Measurements from ENCODE around the gene RUFY1. TPM values are rescaled to one million over a fixed set of nuclear protein-coding genes. Genes with fewer than 3 reads are reported as not detected.

Gene RUFY1
- total RNA-seq, 1 experiment from 2014 or later: 64.7 TPM

GRCh38 chr5:179599973-179600372 is 49.6 kb downstream of the RUFY1 start:
- H3K36me3 Mint-ChIP-seq (ENCODE audit: insufficient read depth, unreplicated experiment): peaks cover 99% of the 10 kb centered on the region
- intact Hi-C loops (cut with micrococcal nuclease): no loop called here
- no peaks in the 10 kb centered on the region for H3K9me3 Mint-ChIP-seq (ENCODE audit: unreplicated experiment)
- DNase-seq (ENCODE audit: unreplicated experiment): no peak
- H3K4me1 Mint-ChIP-seq (ENCODE audit: insufficient read depth, unreplicated experiment): no peaks in the 10 kb centered on the region
- H3K4me3 Mint-ChIP-seq (ENCODE audit: unreplicated experiment): no peak overlapping the region
- POLR2A ChIA-PET: interaction anchor here (0.7 to 4.1 kb wide), 2 partner anchors 12 to 23 kb away, joined by 3 to 21 read pairs; partner anchors contain the start of gene HNRNPH1
- CTCF ChIA-PET: interaction anchor here (0.7 to 1.1 kb wide), 2 partner anchors 17 to 711 kb away, joined by 3 to 4 read pairs; no protein-coding TSS in a partner anchor
- no peaks in the 10 kb centered on the region for H3K27me3 Mint-ChIP-seq (ENCODE audit: insufficient read depth, unreplicated experiment)
- no TSS peak for BruUV-seq (replicated peaks)
- H3K27ac Mint-ChIP-seq (ENCODE audit: low read depth, unreplicated experiment): no peak overlapping the region
- TF ChIP-seq CTCF (IDR thresholded peaks at IDR 0.05; ENCODE audit: unreplicated experiment): no peak

- BruUV-seq (replicated peaks): no TSS peak
- no peak for TF ChIP-seq CTCF (IDR thresholded peaks at IDR 0.05; ENCODE audit: unreplicated experiment)
- Mint-ChIP-seq H3K27me3 (ENCODE audit: insufficient read depth, unreplicated experiment) (no peaks in the 10 kb centered on the region), H3K9me3 (ENCODE audit: unreplicated experiment) (no peaks in the 10 kb centered on the region), H3K27ac (ENCODE audit: low read depth, unreplicated experiment) (no peak overlapping the region), H3K4me1 (ENCODE audit: insufficient read depth, unreplicated experiment) (no peaks in the 10 kb centered on the region), H3K36me3 (ENCODE audit: insufficient read depth, unreplicated experiment) (peaks cover 99% of the 10 kb centered on the region), H3K4me3 (ENCODE audit: unreplicated experiment) (no peak overlapping the region)
- DNase-seq (ENCODE audit: unreplicated experiment): no peak
- ChIA-PET CTCF (interaction anchor here (0.6 kb wide), 1 partner anchor 964 kb away, joined by 3 read pairs; no protein-coding TSS in a partner anchor), POLR2A (interaction anchor here (0.6 to 4.1 kb wide), 6 partner anchors 11 to 1312 kb away, joined by 3 to 21 read pairs (median 3); partner anchors contain the start of gene HNRNPH1)
- intact Hi-C loops (cut with micrococcal nuclease): no loop called here
Observed at GRCh38 chr5:179601871-179602625, 51.7 kb downstream of the RUFY1 start.

- TF ChIP-seq CTCF (IDR thresholded peaks at IDR 0.05; ENCODE audit: unreplicated experiment): no peak
- BruUV-seq (replicated peaks): no TSS peak
- H3K36me3 Mint-ChIP-seq (ENCODE audit: insufficient read depth, unreplicated experiment): peaks cover 96% of the 10 kb centered on the region
- no peak overlapping the region for H3K4me3 Mint-ChIP-seq (ENCODE audit: unreplicated experiment)
- H3K27ac Mint-ChIP-seq (ENCODE audit: low read depth, unreplicated experiment): no peak overlapping the region
- CTCF ChIA-PET: interaction anchor here (0.7 to 1.6 kb wide), 2 partner anchors 14 to 15 kb away, joined by 3 to 5 read pairs; no protein-coding TSS in a partner anchor
- DNase-seq (ENCODE audit: unreplicated experiment): no peak
- H3K4me1 Mint-ChIP-seq (ENCODE audit: insufficient read depth, unreplicated experiment): no peaks in the 10 kb centered on the region
- POLR2A ChIA-PET: interaction anchor here (2.3 to 12.2 kb wide), 3 partner anchors 9 to 20 kb away, joined by 12 to 197 read pairs (median 21); partner anchors contain the start of gene HNRNPH1
- no peaks in the 10 kb centered on the region for H3K27me3 Mint-ChIP-seq (ENCODE audit: insufficient read depth, unreplicated experiment)
- H3K9me3 Mint-ChIP-seq (ENCODE audit: unreplicated experiment): no peaks in the 10 kb centered on the region
- intact Hi-C loops (cut with micrococcal nuclease): no loop called here
Observed at GRCh38 chr5:179603308-179603707, 53.0 kb downstream of the RUFY1 start.

- POLR2A ChIA-PET: interaction anchor here (0.5 to 12.2 kb wide), 3 partner anchors 10 to 31 kb away, joined by 4 to 197 read pairs (median 4); partner anchors contain the start of gene HNRNPH1
- no peaks in the 10 kb centered on the region for H3K4me1 Mint-ChIP-seq (ENCODE audit: insufficient read depth, unreplicated experiment)
- H3K9me3 Mint-ChIP-seq (ENCODE audit: unreplicated experiment): no peaks in the 10 kb centered on the region
- CTCF ChIA-PET: interaction anchor here (0.7 kb wide), 1 partner anchor 33 kb away, joined by 3 read pairs; no protein-coding TSS in a partner anchor
- no peak overlapping the region for H3K27ac Mint-ChIP-seq (ENCODE audit: low read depth, unreplicated experiment)
- no peak overlapping the region for H3K4me3 Mint-ChIP-seq (ENCODE audit: unreplicated experiment)
- TF ChIP-seq CTCF (IDR thresholded peaks at IDR 0.05; ENCODE audit: unreplicated experiment): no peak
- H3K27me3 Mint-ChIP-seq (ENCODE audit: insufficient read depth, unreplicated experiment): no peaks in the 10 kb centered on the region
- no TSS peak for BruUV-seq (replicated peaks)
- no peak for DNase-seq (ENCODE audit: unreplicated experiment)
- peaks cover 96% of the 10 kb centered on the region for H3K36me3 Mint-ChIP-seq (ENCODE audit: insufficient read depth, unreplicated experiment)
- intact Hi-C loops (cut with micrococcal nuclease): no loop called here
Observed at GRCh38 chr5:179605026-179605833, 54.9 kb downstream of the RUFY1 start.

Data from MCF 10A (cell line).